B cell (primary cell): ENCODE data around the gene NIPAL3. TPM values are rescaled to one million over a fixed set of nuclear protein-coding genes. Genes with fewer than 3 reads are reported as not detected.

Source experiments
- ATAC-seq: fragments of 200-7000 bp; cut with Tn5 transposase; one replicate; pipeline ENCODE4 v1.10.0; 2021; ENCODE audit warnings: low read depth, mild to moderate bottlenecking, moderate number of reproducible peaks, moderate library complexity
- CTCF ChIA-PET: fragments of 350-600 bp; sonication (Branson Sonifier 250); formaldehyde crosslinking; loops from one replicate; lab custom pipeline; 2021; ENCODE audit warnings: antibody characterized with exemption, inconsistent platforms; lab: Charles Lee
- POLR2A ChIA-PET: fragments of 350-600 bp; sonication (Branson Sonifier 250); formaldehyde crosslinking; loops from one replicate; lab custom pipeline; 2021; ENCODE audit warnings: antibody characterized with exemption; lab: Charles Lee
- DNase-seq: peaks from one replicate; pipeline ENCODE4 v3.0.0; 2013
- H2AFZ ChIP-seq: 2 replicates; pipeline ENCODE4 v1.6.1; 2012; ENCODE audit warnings: mild to moderate bottlenecking, low read depth, low read length; ENCODE audit not compliant: insufficient read depth, poor library complexity, severe bottlenecking
- H3K27ac ChIP-seq, 2 donors: 1 replicate in 1 of 2; 2 replicates in 1 of 2; pipeline ENCODE4 v1.5.1; 2012 to 2013; ENCODE audit warnings: low read length in 2 of 2, mild to moderate bottlenecking in 2 of 2, moderate library complexity in 1 of 2
- H3K27me3 ChIP-seq, 4 experiments: fragments of 200-600 bp in 1 of 4; sonication (generic) in 1 of 4; replicated peaks in 1 of 4; 1 replicate in 2 of 4; 2 replicates in 2 of 4; pipeline versions ENCODE4 v1.6.1 to v1.7.0; 2013 to 2016; ENCODE audit warnings: low read length in 3 of 4, mild to moderate bottlenecking in 2 of 4, mixed read lengths in 1 of 4, moderate library complexity in 1 of 4; ENCODE audit not compliant: insufficient read depth in 4 of 4, control insufficient read depth in 3 of 4; ENCODE audit errors: control extremely low read depth in 1 of 4
- H3K36me3 ChIP-seq, 2 experiments: replicated peaks in 1 of 2; 1 replicate in 1 of 2; 2 replicates in 1 of 2; pipeline versions ENCODE4 v1.6.1 to v1.7.1; 2013; ENCODE audit warnings: low read length in 1 of 2; ENCODE audit not compliant: insufficient read depth in 2 of 2, control insufficient read depth in 1 of 2; ENCODE audit errors: control extremely low read depth in 1 of 2, extremely low read depth in 1 of 2
- H3K4me1 ChIP-seq, 2 donors: fragments of 200-600 bp in 1 of 2; sonication (generic) in 1 of 2; 1 replicate in 1 of 2; 2 replicates in 1 of 2; pipeline versions ENCODE4 v1.5.1 to v1.6.1; 2013 to 2017; ENCODE audit warnings: low read length in 2 of 2; ENCODE audit not compliant: control insufficient read depth in 2 of 2, insufficient read depth in 2 of 2
- H3K4me2 ChIP-seq: replicated peaks from 2 replicates; pipeline ENCODE3; 2012; ENCODE audit warnings: mild to moderate bottlenecking, low read depth, low read length; ENCODE audit not compliant: poor library complexity, severe bottlenecking
- H3K4me3 ChIP-seq, 5 experiments: fragments of 200-600 bp in 1 of 5; sonication (generic) in 1 of 5; 1 replicate in 3 of 5; 2 replicates in 2 of 5; pipeline versions ENCODE4 v1.5.1 to v1.7.0; 2011 to 2016; ENCODE audit warnings: low read length in 4 of 5, mild to moderate bottlenecking in 4 of 5, low read depth in 2 of 5, control low read depth in 1 of 5, moderate library complexity in 1 of 5; ENCODE audit not compliant: insufficient read depth in 1 of 5; ENCODE audit errors: control extremely low read depth in 1 of 5, extremely low read depth in 1 of 5
- H3K79me2 ChIP-seq: fragments of 200-600 bp; sonication (generic); one replicate; pipeline ENCODE4 v1.6.0; 2016; ENCODE audit warnings: low read length; ENCODE audit not compliant: control insufficient read depth, insufficient read depth
- H3K9ac ChIP-seq: fragments of 200-600 bp; sonication (generic); 2 replicates; pipeline ENCODE4 v1.6.1; 2017; ENCODE audit warnings: mild to moderate bottlenecking, low read length, moderate library complexity
- H3K9me3 ChIP-seq, 3 donors: one replicate each; pipeline versions ENCODE4 v1.6.1 to v1.7.1; 2013; ENCODE audit warnings: low read length in 2 of 3; ENCODE audit not compliant: control insufficient read depth in 2 of 3, insufficient read depth in 1 of 3; ENCODE audit errors: control extremely low read depth in 1 of 3
- H4K20me1 ChIP-seq: 2 replicates; pipeline ENCODE4 v1.6.0; 2012; ENCODE audit warnings: mild to moderate bottlenecking, low read length; ENCODE audit not compliant: insufficient read depth, control insufficient read depth, poor library complexity, severe bottlenecking
- H3K27ac Mint-ChIP-seq: one replicate; pipeline ENCODE4 v1.8.0; 2021; ENCODE audit warnings: mixed read lengths
- H3K27me3 Mint-ChIP-seq: one replicate; pipeline ENCODE4 v1.8.0; 2021; ENCODE audit warnings: mixed read lengths
- H3K4me1 Mint-ChIP-seq: one replicate; pipeline ENCODE4 v1.8.0; 2021; ENCODE audit warnings: mixed read lengths
- H3K4me3 Mint-ChIP-seq: one replicate; pipeline ENCODE4 v1.8.0; 2021; ENCODE audit warnings: mixed read lengths
- H3K9me3 Mint-ChIP-seq: one replicate; pipeline ENCODE4 v1.8.0; 2022; ENCODE audit warnings: mixed read lengths; ENCODE audit not compliant: insufficient read depth
- CTCF ChIP-seq: fragments of 200-600 bp; IDR thresholded peaks from one replicate; pipeline ENCODE4 v1.8.0; 2022; ENCODE audit warnings: antibody characterized with exemption, mild to moderate bottlenecking
- EZH2 ChIP-seq: IDR thresholded peaks from 2 replicates; pipeline ENCODE4 v1.6.1; 2012; ENCODE audit warnings: borderline replicate concordance, low read depth, mild to moderate bottlenecking, moderate library complexity, low read length; ENCODE audit not compliant: insufficient read depth, poor library complexity, severe bottlenecking
- WGBS: methylation state at CpG from one replicate; pipeline ENCODE4 v1.1.5; 2013; ENCODE audit warnings: missing lambda C conversion rate; ENCODE audit not compliant: insufficient coverage; 5-methylcytosine and 5-hydroxymethylcytosine counted together
- intact Hi-C: fragments of 100-400 bp; cut with micrococcal nuclease; formaldehyde crosslinking; loops from one replicate; pipeline ENCODE4 v1.10.0; 2022
- polyA plus RNA-seq: library from polyadenylated mRNA; depleted of rRNA; stranded (reverse); fragments of >200 nt; gene quantifications from 2 replicates; pipeline ENCODE4 v1.2.3, GENCODE V29; 2012
- total RNA-seq, 2 donors: library from RNA; stranded (reverse); fragments of 120-200 nt in 1 of 2; gene quantifications; 1 replicate in 1 of 2; 2 replicates in 1 of 2; pipeline versions ENCODE4 v1.2.3 to v1.2.4, GENCODE V29; 2013 to 2022

The NIPAL3 gene
- total and polyA plus RNA-seq, 2 donors (not counting 1 experiment from before 2014, with no cell fraction given), result 23.8 to 31.6 TPM

GRCh38 chr1:24441996-24442668 lies 26.5 kb downstream of the NIPAL3 start:
- no peak overlapping the region for H3K4me3 Mint-ChIP-seq
- no peaks in the 10 kb centered on the region for H3K27me3 Mint-ChIP-seq
- peaks cover 15% of the 10 kb centered on the region for H4K20me1 ChIP-seq
- no peaks in the 10 kb centered on the region for H3K4me1 Mint-ChIP-seq
- H3K27me3 ChIP-seq, result no peaks in the 10 kb centered on the region
- ChIA-PET POLR2A (no interaction called here), CTCF (interaction anchor here (1.0 to 1.8 kb wide), 4 partner anchors 12 to 145 kb away, joined by 3 to 9 read pairs (median 4); no protein-coding TSS in a partner anchor)
- peaks cover 13% of the 10 kb centered on the region for H3K79me2 ChIP-seq
- TF ChIP-seq EZH2 (no peak), CTCF (no peak)
- H3K9me3 ChIP-seq, result no peaks in the 10 kb centered on the region
- H3K4me2 ChIP-seq, result no peak overlapping the region
- no peak overlapping the region for H3K4me3 ChIP-seq
- ATAC-seq (no peak), DNase-seq (no peak)
- over 99% methylated on average over 11 of the region's 14 CpGs for WGBS
- peaks cover 5 to 53% of the 10 kb centered on the region in 2 experiments for H3K36me3 ChIP-seq
- intact Hi-C loops, result no loop called here
- H2AFZ ChIP-seq, result no peak overlapping the region
- H3K9ac ChIP-seq, result no peak overlapping the region
- H3K9me3 Mint-ChIP-seq, result no peaks in the 10 kb centered on the region
- H3K4me1 ChIP-seq, result no peaks in the 10 kb centered on the region
- no peak overlapping the region for H3K27ac ChIP-seq
- no peak overlapping the region for H3K27ac Mint-ChIP-seq

GRCh38 chr1:24442764-24443163 lies 27.2 kb downstream of the NIPAL3 start:
- H3K9me3 ChIP-seq, result no peaks in the 10 kb centered on the region
- H3K4me2 ChIP-seq, result no peak overlapping the region
- H3K79me2 ChIP-seq, result peaks cover 9% of the 10 kb centered on the region
- H3K4me1 ChIP-seq, result no peaks in the 10 kb centered on the region
- H3K4me3 ChIP-seq, result no peak overlapping the region
- ATAC-seq, result no peak
- CTCF ChIA-PET, result interaction anchor here (0.8 to 1.8 kb wide), 5 partner anchors 11 to 144 kb away, joined by 3 to 9 read pairs (median 3); no protein-coding TSS in a partner anchor
- no peak for DNase-seq
- H2AFZ ChIP-seq, result no peak overlapping the region
- POLR2A ChIA-PET, result no interaction called here
- no peak overlapping the region for H3K9ac ChIP-seq
- peaks cover 10% of the 10 kb centered on the region for H4K20me1 ChIP-seq
- TF ChIP-seq CTCF (no peak), EZH2 (no peak)
- H3K27me3 Mint-ChIP-seq, result no peaks in the 10 kb centered on the region
- no peaks in the 10 kb centered on the region for H3K9me3 Mint-ChIP-seq
- no peak overlapping the region for H3K27ac ChIP-seq
- no peaks in the 10 kb centered on the region for H3K4me1 Mint-ChIP-seq
- intact Hi-C loops, result no loop called here
- no peaks in the 10 kb centered on the region for H3K27me3 ChIP-seq
- no peak overlapping the region for H3K27ac Mint-ChIP-seq
- H3K36me3 ChIP-seq, result peaks cover 5 to 54% of the 10 kb centered on the region in 2 experiments
- H3K4me3 Mint-ChIP-seq, result no peak overlapping the region
